ENCODE results near the gene ARHGAP23. TPM values are rescaled to one million over a fixed set of nuclear protein-coding genes. Genes with fewer than 3 reads are reported as not detected.

ARHGAP23 gene
- total and polyA plus RNA-seq, 2 donors (not counting 3 experiments of a cell fraction or from before 2014, with no cell fraction given): 25.4 to 190 TPM

GRCh38 chr17:38540514-38541045 lies 112.3 kb downstream of the ARHGAP23 start:
- POLR2A ChIA-PET: interaction anchor here (0.7 kb wide), 1 partner anchor 26 kb away, joined by 3 read pairs; no protein-coding TSS in a partner anchor
- H3K9me3 ChIP-seq (replicated peaks; ENCODE audit: control insufficient read depth, insufficient read depth, low read length): no peaks in the 10 kb centered on the region
- TF ChIP-seq POLR2A (IDR thresholded peaks at IDR 0.05; ENCODE audit: low read depth, low read length): no peak
- TF ChIP-seq JUN (IDR thresholded peaks at IDR 0.05; ENCODE audit: borderline replicate concordance, insufficient read depth, insufficient read length, low read depth): no peak
- no peak for TF ChIP-seq MYC (IDR thresholded peaks at IDR 0.05; ENCODE audit: low read depth, low read length)
- no peak for TF ChIP-seq GATA2 (IDR thresholded peaks at IDR 0.05; ENCODE audit: insufficient read depth, insufficient read length, low read depth, low read length)
- no peak for TF ChIP-seq POLR2AphosphoS5 (IDR thresholded peaks at IDR 0.05; ENCODE audit: insufficient read depth, low read depth, low read length)
- TF ChIP-seq FOS (IDR thresholded peaks at IDR 0.05; ENCODE audit: borderline replicate concordance, insufficient read depth, low read length): no peak
- TF ChIP-seq, protein P1, sequence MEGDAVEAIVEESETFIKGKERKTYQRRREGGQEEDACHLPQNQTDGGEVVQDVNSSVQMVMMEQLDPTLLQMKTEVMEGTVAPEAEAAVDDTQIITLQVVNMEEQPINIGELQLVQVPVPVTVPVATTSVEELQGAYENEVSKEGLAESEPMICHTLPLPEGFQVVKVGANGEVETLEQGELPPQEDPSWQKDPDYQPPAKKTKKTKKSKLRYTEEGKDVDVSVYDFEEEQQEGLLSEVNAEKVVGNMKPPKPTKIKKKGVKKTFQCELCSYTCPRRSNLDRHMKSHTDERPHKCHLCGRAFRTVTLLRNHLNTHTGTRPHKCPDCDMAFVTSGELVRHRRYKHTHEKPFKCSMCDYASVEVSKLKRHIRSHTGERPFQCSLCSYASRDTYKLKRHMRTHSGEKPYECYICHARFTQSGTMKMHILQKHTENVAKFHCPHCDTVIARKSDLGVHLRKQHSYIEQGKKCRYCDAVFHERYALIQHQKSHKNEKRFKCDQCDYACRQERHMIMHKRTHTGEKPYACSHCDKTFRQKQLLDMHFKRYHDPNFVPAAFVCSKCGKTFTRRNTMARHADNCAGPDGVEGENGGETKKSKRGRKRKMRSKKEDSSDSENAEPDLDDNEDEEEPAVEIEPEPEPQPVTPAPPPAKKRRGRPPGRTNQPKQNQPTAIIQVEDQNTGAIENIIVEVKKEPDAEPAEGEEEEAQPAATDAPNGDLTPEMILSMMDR (IDR thresholded peaks at IDR 0.05; ENCODE audit: extremely low read depth in 1 of 2, insufficient read depth in 1 of 2, low read depth in 1 of 2, low read length in 2 of 2): no peak
- TF ChIP-seq EZH2 (IDR thresholded peaks at IDR 0.05; ENCODE audit: borderline replicate concordance, low read depth, low read length, severe bottlenecking): no peak
- no peak for TF ChIP-seq MAX (IDR thresholded peaks at IDR 0.05; ENCODE audit: insufficient read depth, insufficient read length)
- CTCF ChIA-PET: interaction anchor here (0.8 to 4.9 kb wide), 6 partner anchors 15 to 122 kb away, joined by 3 to 36 read pairs (median 4); no protein-coding TSS in a partner anchor
- H3K79me2 ChIP-seq (ENCODE audit: control insufficient read depth, insufficient read depth, low read length): no peaks in the 10 kb centered on the region
- no peak for DNase-seq (ENCODE audit: low read depth, low spot score)
- H3K4me2 ChIP-seq (ENCODE audit: insufficient read depth, low read length): no peak overlapping the region
- no TSS peak for BruUV-seq (replicated peaks)
- no peaks in the 10 kb centered on the region for H4K20me1 ChIP-seq (replicated peaks; ENCODE audit: control insufficient read depth, extremely low read depth, insufficient read depth, low read length)
- H3K4me3 ChIP-seq (replicated peaks in 1 of 3; ENCODE audit: insufficient read depth in 1 of 3, low read depth in 1 of 3, low read length in 3 of 3): no peak overlapping the region
- no peaks in the 10 kb centered on the region for H3K36me3 ChIP-seq (ENCODE audit: control insufficient read depth in 2 of 2, extremely low read depth in 1 of 2, insufficient read depth in 2 of 2, low read length in 2 of 2)
- no peak overlapping the region for H3K27ac ChIP-seq (ENCODE audit: insufficient read depth, low read depth, low read length)
- FAIRE-seq: no peak
- H3K27me3 ChIP-seq (ENCODE audit: control insufficient read depth in 2 of 2, insufficient read depth in 2 of 2, low read length in 2 of 2): no peaks in the 10 kb centered on the region
- dilution Hi-C loops (cut with MboI; ENCODE audit: extremely low pct_ligation_motif_present, low sequenced_read_pairs) (no loop called here), intact Hi-C loops (cut with micrococcal nuclease) (no loop called here)
- no peak overlapping the region for H3K9ac ChIP-seq (replicated peaks; ENCODE audit: extremely low read depth, insufficient read depth, low read length)
- no peak overlapping the region for H2AFZ ChIP-seq (ENCODE audit: low read depth, low read length)
- no peaks in the 10 kb centered on the region for H3K4me1 ChIP-seq (ENCODE audit: control insufficient read depth, extremely low read depth, insufficient read depth, low read length)
- no peaks in the 10 kb centered on the region for H3K9me1 ChIP-seq (replicated peaks; ENCODE audit: control insufficient read depth, extremely low read depth, insufficient read depth, low read length)
